Tibial nerve (tissue), 4 donors: ENCODE results near the gene HLCS.

Experiments
- CTCF ChIP-seq, 5 experiments: fragments of 200-600 bp in 3 of 5; fragments of 450-650 bp in 2 of 5; sonication (generic) in 3 of 5; IDR thresholded peaks; one replicate each; pipeline ENCODE4 v1.5.1; 2016 to 2019; ENCODE audit warnings: antibody characterized with exemption in 5 of 5, mild to moderate bottlenecking in 3 of 5, moderate library complexity in 2 of 5
- EP300 ChIP-seq, 2 donors: sonication (generic); formaldehyde crosslinking; IDR thresholded peaks; one replicate each; pipeline ENCODE4 v1.6.1; 2017; ENCODE audit warnings: antibody characterized with exemption in 2 of 2, mild to moderate bottlenecking in 1 of 2
- POLR2A ChIP-seq, 2 donors: fragments of 450-650 bp; IDR thresholded peaks; one replicate each; pipeline ENCODE4 v1.6.1; 2017; ENCODE audit warnings: antibody characterized with exemption in 2 of 2, mild to moderate bottlenecking in 2 of 2, moderate library complexity in 2 of 2

- TF ChIP-seq CTCF (IDR thresholded peaks at IDR 0.05) (no peak), EP300 (IDR thresholded peaks at IDR 0.05) (no peak), POLR2A (IDR thresholded peaks at IDR 0.05) (no peak)
These were observed 162.5 kb downstream of the HLCS start for GRCh38 chr21:36803816-36804439.
